Testis (tissue), 3 donors: ENCODE measurements around the gene SERTM1. TPM values are rescaled to one million over a fixed set of nuclear protein-coding genes. Genes with fewer than 3 reads are reported as not detected.

Experiments used
- DNase-seq: peaks from one replicate; pipeline ENCODE4 v3.0.0-alpha.2; 2019
- H3K27ac ChIP-seq, 2 donors: fragments of 200-600 bp; sonication (generic); one replicate each; pipeline ENCODE4 v1.5.1; 2019
- H3K27me3 ChIP-seq: fragments of 200-600 bp; sonication (generic); one replicate; pipeline ENCODE4 v1.5.1; 2019
- H3K36me3 ChIP-seq: fragments of 200-600 bp; sonication (generic); one replicate; pipeline ENCODE4 v1.5.1; 2017; ENCODE audit warnings: low read depth; ENCODE audit errors: missing control alignments
- H3K4me1 ChIP-seq: fragments of 200-600 bp; sonication (generic); one replicate; pipeline ENCODE4 v1.5.1; 2019
- H3K4me3 ChIP-seq, 2 donors: fragments of 200-600 bp; sonication (generic); one replicate each; pipeline ENCODE4 v1.5.1; 2017 to 2019
- H3K9me3 ChIP-seq: fragments of 200-600 bp; sonication (generic); one replicate; pipeline ENCODE4 v1.5.1; 2017
- POLR2A ChIP-seq: fragments of 450-650 bp; IDR thresholded peaks from one replicate; pipeline ENCODE4 v1.6.1; 2017; ENCODE audit warnings: antibody characterized with exemption, mild to moderate bottlenecking, moderate library complexity
- WGBS, 2 donors: methylation state at CpG; one replicate each; pipeline ENCODE4 v1.1.5; 2018; 5-methylcytosine and 5-hydroxymethylcytosine counted together
- intact Hi-C: fragments of 100-400 bp; cut with DNase I; formaldehyde crosslinking; loops from one replicate; pipeline ENCODE4 v1.15.1; 2023; ENCODE audit warnings: low total_unique reads
- polyA plus RNA-seq: library from polyadenylated mRNA; stranded (reverse); fragments of 350-450 nt; fragmentation: Illumina TruSeq; extraction: RNeasy Lipid Tissue Mini Kit (QIAGEN cat#74804); gene quantifications from one replicate; pipeline ENCODE4 v1.2.3, GENCODE V29; 2014; ENCODE audit warnings: low read depth, low replicate concordance; ENCODE audit not compliant: insufficient read depth
- total RNA-seq, 2 donors: library from RNA; depleted of rRNA; stranded (reverse); fragments of >200 nt; gene quantifications; one replicate each; pipeline ENCODE4 v1.2.3, GENCODE V29; 2016
- TF ChIP-seq, protein P1 (sequence below), 3 experiments: fragments of 450-650 bp in 2 of 3; fragments of 200-600 bp in 1 of 3; sonication (generic) in 1 of 3; IDR thresholded peaks; one replicate each; pipeline ENCODE4 v1.5.1; 2016 to 2019; ENCODE audit warnings: antibody characterized with exemption in 3 of 3, mild to moderate bottlenecking in 2 of 3, moderate library complexity in 1 of 3

SERTM1 gene
- total and polyA plus RNA-seq, 3 donors from 2014 or later, result 0.08 to 2.5 (median 0.31) TPM

DNA sequence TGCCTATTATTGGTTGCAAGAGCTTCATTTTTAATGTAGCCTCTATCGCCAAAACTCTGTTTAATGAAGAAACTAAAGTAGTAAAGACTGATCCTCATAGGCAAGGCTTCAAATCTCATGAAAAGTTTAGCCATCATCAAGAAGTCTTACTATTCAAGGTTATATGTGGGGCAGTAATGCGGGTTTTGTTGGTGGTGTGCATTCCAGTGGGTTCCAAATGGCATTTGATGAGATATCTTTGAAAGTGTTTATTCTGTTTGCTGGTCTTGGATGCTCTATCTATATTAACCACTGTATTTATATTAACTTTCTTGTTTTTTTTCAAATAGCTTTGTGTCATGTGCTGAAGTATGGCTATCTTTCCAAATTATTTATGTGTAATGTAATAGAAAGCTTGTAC is 72.2 kb downstream of the SERTM1 start:
- Histone ChIP-seq H3K9me3 (no peaks in the 10 kb centered on the region), H3K27ac (no peak overlapping the region), H3K4me1 (no peaks in the 10 kb centered on the region), H3K4me3 (no peak overlapping the region), H3K36me3 (no peaks in the 10 kb centered on the region), H3K27me3 (no peaks in the 10 kb centered on the region)
- no peak for DNase-seq
- intact Hi-C loops, result no loop called here
- WGBS, 2 donors, result 91 to 92% methylated on average over 2 of the region's 2 CpGs
- TF ChIP-seq POLR2A, result no peak
- TF ChIP-seq, protein P1, sequence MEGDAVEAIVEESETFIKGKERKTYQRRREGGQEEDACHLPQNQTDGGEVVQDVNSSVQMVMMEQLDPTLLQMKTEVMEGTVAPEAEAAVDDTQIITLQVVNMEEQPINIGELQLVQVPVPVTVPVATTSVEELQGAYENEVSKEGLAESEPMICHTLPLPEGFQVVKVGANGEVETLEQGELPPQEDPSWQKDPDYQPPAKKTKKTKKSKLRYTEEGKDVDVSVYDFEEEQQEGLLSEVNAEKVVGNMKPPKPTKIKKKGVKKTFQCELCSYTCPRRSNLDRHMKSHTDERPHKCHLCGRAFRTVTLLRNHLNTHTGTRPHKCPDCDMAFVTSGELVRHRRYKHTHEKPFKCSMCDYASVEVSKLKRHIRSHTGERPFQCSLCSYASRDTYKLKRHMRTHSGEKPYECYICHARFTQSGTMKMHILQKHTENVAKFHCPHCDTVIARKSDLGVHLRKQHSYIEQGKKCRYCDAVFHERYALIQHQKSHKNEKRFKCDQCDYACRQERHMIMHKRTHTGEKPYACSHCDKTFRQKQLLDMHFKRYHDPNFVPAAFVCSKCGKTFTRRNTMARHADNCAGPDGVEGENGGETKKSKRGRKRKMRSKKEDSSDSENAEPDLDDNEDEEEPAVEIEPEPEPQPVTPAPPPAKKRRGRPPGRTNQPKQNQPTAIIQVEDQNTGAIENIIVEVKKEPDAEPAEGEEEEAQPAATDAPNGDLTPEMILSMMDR (IDR thresholded peaks at IDR 0.05), result no peak

Other genes with a start within 250 kb of the SERTM1 start
- gene CCNA1, start 241.5 kb upstream of the SERTM1 start, total RNA-seq, result 10 to 100 TPM; 48.9 to 58.9 TPM
- gene CCNA1, start 241.5 kb upstream of the SERTM1 start, polyA plus RNA-seq, result 204 TPM
- gene RFXAP, start 145.2 kb downstream of the SERTM1 start, total RNA-seq, result 10 to 100 TPM in 1 of 2 donors, 1 to 10 TPM in 1; 6.6 to 11.1 TPM
- gene RFXAP, start 145.2 kb downstream of the SERTM1 start, polyA plus RNA-seq, result 10.3 TPM
- 10 to 100 TPM; 10.9 to 11.3 TPM for gene SMAD9, start 246.2 kb downstream of the SERTM1 start, total RNA-seq
- gene SMAD9, start 246.2 kb downstream of the SERTM1 start, polyA plus RNA-seq, result 4.2 TPM